Measurements from ENCODE around the gene CCDC57. TPM values are rescaled to one million over a fixed set of nuclear protein-coding genes. Genes with fewer than 3 reads are reported as not detected.

CCDC57 gene
- total RNA-seq, 1 donor from 2014 or later: 40.7 TPM

DNA sequence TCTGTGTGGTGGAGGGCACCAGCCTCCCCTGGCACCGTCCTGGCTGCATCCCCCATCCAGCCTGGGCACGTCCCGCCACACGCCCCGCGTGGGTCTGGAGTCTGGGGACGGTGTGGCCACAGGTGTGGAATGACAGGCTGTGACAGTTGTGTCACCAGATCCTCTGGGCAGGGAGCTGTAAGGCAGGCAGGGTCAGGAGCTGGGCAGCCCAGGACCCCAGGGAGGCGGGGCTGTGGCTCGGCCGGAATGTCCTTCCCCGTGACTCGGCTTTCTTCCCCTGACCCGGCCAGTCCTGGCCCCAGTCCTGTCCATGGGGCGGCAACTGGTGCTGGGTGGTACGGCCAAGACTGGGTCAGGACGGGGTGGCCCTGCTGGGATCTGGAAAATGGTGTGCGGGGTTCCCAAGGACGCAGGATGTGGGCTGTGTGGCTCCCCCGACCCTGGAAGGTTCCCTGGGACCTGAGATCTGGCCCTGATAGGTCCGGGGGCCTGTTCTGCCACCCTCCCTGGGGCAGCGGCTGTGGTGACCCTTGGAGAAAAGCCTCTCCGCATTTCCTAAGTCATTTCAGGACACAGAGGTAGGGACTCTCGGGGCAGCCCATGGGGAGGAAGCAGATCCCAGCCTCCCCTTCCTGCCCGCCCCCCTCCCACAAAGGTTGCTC, 12.9 kb upstream of the CCDC57 start:
- no peaks in the 10 kb centered on the region for H3K36me3 Mint-ChIP-seq (ENCODE audit: unreplicated experiment)
- no peak for DNase-seq

DNA sequence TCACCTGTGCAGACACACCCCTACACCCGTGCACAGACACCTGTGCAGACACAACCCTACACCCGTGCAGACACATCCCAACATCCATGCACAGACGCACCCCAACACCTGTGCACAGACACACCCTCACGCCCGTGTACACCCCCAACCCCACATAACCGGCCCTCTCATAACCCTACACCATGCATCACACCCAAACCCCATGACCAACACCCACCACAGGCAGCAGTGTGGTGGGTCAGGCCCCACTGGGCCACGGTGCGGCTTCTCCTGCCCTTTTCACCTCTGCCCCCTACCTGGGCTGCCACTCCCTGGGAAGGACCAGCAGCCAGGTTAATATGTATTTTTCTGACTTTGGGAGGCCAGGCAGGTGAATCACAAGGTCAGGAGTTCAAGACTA, 12.0 kb upstream of the CCDC57 start:
- H3K4me3 Mint-ChIP-seq (ENCODE audit: unreplicated experiment): no peak overlapping the region
- H3K27me3 Mint-ChIP-seq (ENCODE audit: unreplicated experiment): peaks cover 6% of the 10 kb centered on the region
- DNase-seq: no peak
- no peaks in the 10 kb centered on the region for H3K4me1 Mint-ChIP-seq (ENCODE audit: low read depth, unreplicated experiment)
- H3K36me3 Mint-ChIP-seq (ENCODE audit: unreplicated experiment): no peaks in the 10 kb centered on the region
- TF ChIP-seq, protein P1, sequence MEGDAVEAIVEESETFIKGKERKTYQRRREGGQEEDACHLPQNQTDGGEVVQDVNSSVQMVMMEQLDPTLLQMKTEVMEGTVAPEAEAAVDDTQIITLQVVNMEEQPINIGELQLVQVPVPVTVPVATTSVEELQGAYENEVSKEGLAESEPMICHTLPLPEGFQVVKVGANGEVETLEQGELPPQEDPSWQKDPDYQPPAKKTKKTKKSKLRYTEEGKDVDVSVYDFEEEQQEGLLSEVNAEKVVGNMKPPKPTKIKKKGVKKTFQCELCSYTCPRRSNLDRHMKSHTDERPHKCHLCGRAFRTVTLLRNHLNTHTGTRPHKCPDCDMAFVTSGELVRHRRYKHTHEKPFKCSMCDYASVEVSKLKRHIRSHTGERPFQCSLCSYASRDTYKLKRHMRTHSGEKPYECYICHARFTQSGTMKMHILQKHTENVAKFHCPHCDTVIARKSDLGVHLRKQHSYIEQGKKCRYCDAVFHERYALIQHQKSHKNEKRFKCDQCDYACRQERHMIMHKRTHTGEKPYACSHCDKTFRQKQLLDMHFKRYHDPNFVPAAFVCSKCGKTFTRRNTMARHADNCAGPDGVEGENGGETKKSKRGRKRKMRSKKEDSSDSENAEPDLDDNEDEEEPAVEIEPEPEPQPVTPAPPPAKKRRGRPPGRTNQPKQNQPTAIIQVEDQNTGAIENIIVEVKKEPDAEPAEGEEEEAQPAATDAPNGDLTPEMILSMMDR (IDR thresholded peaks at IDR 0.05; ENCODE audit: partially characterized antibody, unreplicated experiment): no peak
- peaks cover 2% of the 10 kb centered on the region for H3K9me3 Mint-ChIP-seq (ENCODE audit: unreplicated experiment)
- H3K27ac Mint-ChIP-seq (ENCODE audit: unreplicated experiment): no peak overlapping the region

More for the DNA sequence above, 12.9 kb upstream of the CCDC57 start:
- Mint-ChIP-seq H3K4me1 (ENCODE audit: low read depth, unreplicated experiment) (no peaks in the 10 kb centered on the region), H3K27ac (ENCODE audit: unreplicated experiment) (no peak overlapping the region), H3K27me3 (ENCODE audit: unreplicated experiment) (peaks cover 11% of the 10 kb centered on the region), H3K4me3 (ENCODE audit: unreplicated experiment) (no peak overlapping the region), H3K9me3 (ENCODE audit: unreplicated experiment) (peaks cover 2% of the 10 kb centered on the region)
- TF ChIP-seq, protein P1 (IDR thresholded peaks at IDR 0.05; ENCODE audit: partially characterized antibody, unreplicated experiment): no peak

DNA sequence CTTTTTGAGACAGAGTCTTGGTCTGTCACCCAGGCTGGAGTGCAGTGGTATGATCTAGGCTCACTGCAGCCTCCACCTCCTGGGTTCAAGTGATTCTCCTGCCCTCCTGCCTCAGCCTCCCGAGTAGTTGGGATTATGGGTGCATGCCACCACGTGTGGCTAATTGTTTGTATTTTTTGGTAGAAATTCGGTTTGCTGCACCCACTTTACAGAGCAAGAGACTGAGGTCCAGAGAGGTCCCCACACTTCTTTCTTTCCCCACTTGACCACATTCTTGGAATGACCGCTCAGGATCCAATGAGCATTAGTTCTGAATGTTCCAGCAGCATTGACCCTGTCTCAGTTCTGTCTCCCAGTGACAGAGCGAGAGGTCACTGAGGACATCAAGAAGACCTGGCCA, 10.9 kb upstream of the CCDC57 start:
- H3K9me3 Mint-ChIP-seq (ENCODE audit: unreplicated experiment): peaks cover 2% of the 10 kb centered on the region
- no peaks in the 10 kb centered on the region for H3K4me1 Mint-ChIP-seq (ENCODE audit: low read depth, unreplicated experiment)
- peaks cover 6% of the 10 kb centered on the region for H3K27me3 Mint-ChIP-seq (ENCODE audit: unreplicated experiment)
- H3K36me3 Mint-ChIP-seq (ENCODE audit: unreplicated experiment): no peaks in the 10 kb centered on the region
- no peak overlapping the region for H3K4me3 Mint-ChIP-seq (ENCODE audit: unreplicated experiment)
- TF ChIP-seq, protein P1 (IDR thresholded peaks at IDR 0.05; ENCODE audit: partially characterized antibody, unreplicated experiment): no peak
- DNase-seq: no peak
- H3K27ac Mint-ChIP-seq (ENCODE audit: unreplicated experiment): no peak overlapping the region

DNA sequence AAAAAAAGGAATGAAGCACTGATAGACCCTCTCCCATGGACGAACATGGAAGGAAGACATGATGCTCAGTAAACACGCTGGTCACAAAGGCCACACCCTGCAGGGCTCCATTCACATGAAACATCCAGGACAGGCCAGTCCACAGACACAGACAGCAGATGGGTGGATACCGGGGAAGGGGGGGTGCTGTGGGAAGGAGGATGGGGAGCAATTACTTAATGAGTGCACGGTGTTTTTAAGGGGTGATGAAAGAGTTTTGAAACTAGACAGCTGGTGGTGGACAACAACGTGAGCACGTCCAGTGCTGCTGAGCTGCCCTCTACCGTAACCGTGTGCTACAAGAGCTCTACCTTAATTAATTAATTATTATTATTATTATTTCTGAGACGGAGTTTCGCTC, 10.2 kb upstream of the CCDC57 start:
- no peak overlapping the region for H3K4me3 Mint-ChIP-seq (ENCODE audit: unreplicated experiment)
- TF ChIP-seq, protein P1 (IDR thresholded peaks at IDR 0.05; ENCODE audit: partially characterized antibody, unreplicated experiment): no peak
- DNase-seq: no peak
- peaks cover 8% of the 10 kb centered on the region for H3K27me3 Mint-ChIP-seq (ENCODE audit: unreplicated experiment)
- H3K36me3 Mint-ChIP-seq (ENCODE audit: unreplicated experiment): no peaks in the 10 kb centered on the region
- H3K27ac Mint-ChIP-seq (ENCODE audit: unreplicated experiment): no peak overlapping the region
- peaks cover 2% of the 10 kb centered on the region for H3K9me3 Mint-ChIP-seq (ENCODE audit: unreplicated experiment)
- no peaks in the 10 kb centered on the region for H3K4me1 Mint-ChIP-seq (ENCODE audit: low read depth, unreplicated experiment)

DNA sequence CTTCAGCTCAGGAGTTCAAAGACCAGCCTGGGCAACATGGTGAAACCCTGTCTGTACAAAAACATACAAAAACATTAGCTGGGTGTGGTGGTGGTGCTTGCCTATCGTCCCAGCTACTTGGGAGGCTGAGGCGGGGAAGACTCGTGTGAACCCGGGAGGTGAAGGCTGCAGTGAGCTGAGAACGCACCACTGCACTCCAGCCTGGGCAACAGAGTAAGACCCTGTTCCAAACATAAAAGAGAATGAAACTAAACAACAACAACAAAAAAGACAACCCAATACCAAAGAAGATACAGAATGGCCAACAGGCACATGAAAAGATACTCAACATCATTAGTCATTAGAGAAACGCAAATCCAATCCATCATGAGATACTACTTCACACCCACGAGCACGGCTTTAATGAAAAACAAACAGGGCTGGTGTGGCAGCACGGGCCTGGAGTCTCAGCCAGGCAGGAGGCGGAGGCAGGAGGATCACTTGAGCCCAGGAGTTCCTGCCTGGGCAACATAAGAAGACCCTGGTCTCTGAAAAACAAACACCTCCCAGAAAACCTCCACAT, 8.8 kb upstream of the CCDC57 start:
- DNase-seq: no peak
- no peaks in the 10 kb centered on the region for H3K36me3 Mint-ChIP-seq (ENCODE audit: unreplicated experiment)
- H3K27ac Mint-ChIP-seq (ENCODE audit: unreplicated experiment): no peak overlapping the region
- H3K4me3 Mint-ChIP-seq (ENCODE audit: unreplicated experiment): no peak overlapping the region
- TF ChIP-seq, protein P1 (IDR thresholded peaks at IDR 0.05; ENCODE audit: partially characterized antibody, unreplicated experiment): no peak
- peaks cover 8% of the 10 kb centered on the region for H3K27me3 Mint-ChIP-seq (ENCODE audit: unreplicated experiment)
- peaks cover 2% of the 10 kb centered on the region for H3K9me3 Mint-ChIP-seq (ENCODE audit: unreplicated experiment)
- H3K4me1 Mint-ChIP-seq (ENCODE audit: low read depth, unreplicated experiment): no peaks in the 10 kb centered on the region
